ENCODE data around the gene CST3. TPM values are rescaled to one million over a fixed set of nuclear protein-coding genes. Genes with fewer than 3 reads are reported as not detected.

The CST3 gene
- total and polyA plus RNA-seq, 12 donors: 92.4 to 1,851 (median 1,124) TPM

DNA sequence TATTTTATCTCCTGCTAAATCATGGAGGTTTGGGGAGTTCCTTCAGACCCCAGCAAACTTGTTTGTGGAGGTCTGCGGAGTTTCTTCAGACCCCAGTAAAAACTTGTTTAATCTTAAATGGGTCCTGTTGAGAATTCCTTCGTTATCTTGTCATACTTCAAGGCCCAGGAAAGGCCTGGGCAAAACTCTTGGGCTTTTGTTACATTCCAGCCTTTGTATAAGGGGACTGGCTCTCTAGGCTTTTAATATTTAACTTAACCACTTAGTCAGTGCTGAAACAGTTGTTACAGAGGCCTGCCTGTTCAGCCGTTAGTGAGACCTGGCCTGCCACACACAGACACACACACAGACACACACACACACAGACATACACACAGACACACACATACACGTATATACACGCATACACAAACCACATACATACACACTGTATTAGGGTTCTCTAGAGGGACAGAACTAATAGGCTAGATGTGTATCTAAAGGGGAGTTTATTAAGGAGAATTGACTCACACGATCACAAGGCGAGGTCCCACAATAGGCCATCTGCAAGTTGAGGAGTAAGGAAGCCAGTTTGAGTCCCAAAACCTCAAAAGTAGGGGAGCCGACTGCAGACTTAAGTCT is 21.3 kb upstream of the CST3 start:
- Histone ChIP-seq H3K27me3 (no peaks in the 10 kb centered on the region), H3K9me3 (replicated peaks in 1 of 3) (no peaks in the 10 kb centered on the region), H3K4me3 (no peak overlapping the region), H3K4me1 (replicated peaks in 1 of 2) (no peaks in the 10 kb centered on the region), H3K36me3 (replicated peaks in 1 of 2) (no peaks in the 10 kb centered on the region), H3K27ac (no peak overlapping the region)
- TF ChIP-seq, protein P1, sequence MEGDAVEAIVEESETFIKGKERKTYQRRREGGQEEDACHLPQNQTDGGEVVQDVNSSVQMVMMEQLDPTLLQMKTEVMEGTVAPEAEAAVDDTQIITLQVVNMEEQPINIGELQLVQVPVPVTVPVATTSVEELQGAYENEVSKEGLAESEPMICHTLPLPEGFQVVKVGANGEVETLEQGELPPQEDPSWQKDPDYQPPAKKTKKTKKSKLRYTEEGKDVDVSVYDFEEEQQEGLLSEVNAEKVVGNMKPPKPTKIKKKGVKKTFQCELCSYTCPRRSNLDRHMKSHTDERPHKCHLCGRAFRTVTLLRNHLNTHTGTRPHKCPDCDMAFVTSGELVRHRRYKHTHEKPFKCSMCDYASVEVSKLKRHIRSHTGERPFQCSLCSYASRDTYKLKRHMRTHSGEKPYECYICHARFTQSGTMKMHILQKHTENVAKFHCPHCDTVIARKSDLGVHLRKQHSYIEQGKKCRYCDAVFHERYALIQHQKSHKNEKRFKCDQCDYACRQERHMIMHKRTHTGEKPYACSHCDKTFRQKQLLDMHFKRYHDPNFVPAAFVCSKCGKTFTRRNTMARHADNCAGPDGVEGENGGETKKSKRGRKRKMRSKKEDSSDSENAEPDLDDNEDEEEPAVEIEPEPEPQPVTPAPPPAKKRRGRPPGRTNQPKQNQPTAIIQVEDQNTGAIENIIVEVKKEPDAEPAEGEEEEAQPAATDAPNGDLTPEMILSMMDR (IDR thresholded peaks at IDR 0.05): no peak
- no peak for TF ChIP-seq POLR2A (IDR thresholded peaks at IDR 0.05)
- no peak for DNase-seq
- intact Hi-C loops (cut with DNase I): no loop called here
- 91 to 96% (median 93%) methylated on average over 8 of the region's 8 CpGs for WGBS, 4 donors

DNA sequence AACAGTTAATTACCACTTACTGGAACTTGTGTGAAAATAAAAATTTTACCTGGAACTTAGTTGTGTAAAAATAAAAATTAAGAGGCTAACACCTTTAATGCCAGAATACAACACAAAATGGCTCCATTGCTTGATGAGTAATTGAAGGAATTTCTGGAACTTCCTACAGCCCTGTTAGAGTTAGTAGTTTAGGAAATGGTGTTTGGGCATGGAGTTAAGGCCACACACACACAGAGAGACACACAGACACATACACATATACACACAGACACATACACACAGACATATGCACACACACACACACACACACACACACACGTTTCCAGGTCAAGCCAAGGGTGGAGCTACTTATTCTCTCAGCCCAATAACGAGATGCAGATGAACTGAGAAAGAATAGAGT is 20.6 kb upstream of the CST3 start:
- Histone ChIP-seq H3K4me1 (replicated peaks in 1 of 2) (no peaks in the 10 kb centered on the region), H3K9me3 (replicated peaks in 1 of 3) (no peaks in the 10 kb centered on the region), H3K36me3 (replicated peaks in 1 of 2) (no peaks in the 10 kb centered on the region), H3K4me3 (no peak overlapping the region), H3K27ac (no peak overlapping the region), H3K27me3 (no peaks in the 10 kb centered on the region)
- intact Hi-C loops (cut with DNase I): no loop called here
- DNase-seq: no peak
- WGBS, 4 donors: 65 to 82% (median 76%) methylated on average over 2 of the region's 2 CpGs
- TF ChIP-seq, protein P1 (IDR thresholded peaks at IDR 0.05): no peak
- TF ChIP-seq POLR2A (IDR thresholded peaks at IDR 0.05): no peak

DNA sequence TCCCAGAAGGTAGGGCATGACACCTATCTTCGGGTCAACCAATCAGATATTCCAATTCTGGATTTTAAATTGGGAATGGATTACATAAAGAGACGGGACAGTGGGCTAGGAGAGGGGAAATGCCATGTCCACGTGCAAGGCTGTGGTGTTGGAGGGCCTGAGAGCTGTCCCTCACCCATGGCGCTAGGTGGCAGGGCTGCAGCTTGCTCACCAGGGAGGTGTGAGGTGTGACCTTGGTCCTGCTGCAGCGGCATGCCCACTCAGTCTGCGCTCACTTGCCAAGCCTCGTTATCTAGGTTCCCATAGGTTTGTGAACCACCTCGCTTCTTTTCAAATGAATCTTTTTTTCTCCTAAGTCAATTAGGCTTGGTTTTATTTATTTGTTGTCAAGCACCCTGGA is 19.4 kb upstream of the CST3 start:
- no peaks in the 10 kb centered on the region for H3K27me3 ChIP-seq
- H3K27ac ChIP-seq: no peak overlapping the region
- no peaks in the 10 kb centered on the region for H3K9me3 ChIP-seq (replicated peaks in 1 of 3)
- no peaks in the 10 kb centered on the region for H3K36me3 ChIP-seq (replicated peaks in 1 of 2)
- no peak overlapping the region for H3K4me3 ChIP-seq
- H3K4me1 ChIP-seq (replicated peaks in 1 of 2): no peaks in the 10 kb centered on the region
- 68 to 76% (median 70%) methylated on average over 7 to 8 of the region's 8 CpGs for WGBS, 4 donors
- intact Hi-C loops (cut with DNase I): no loop called here
- DNase-seq: no peak
- TF ChIP-seq, protein P1 (IDR thresholded peaks at IDR 0.05): no peak
- TF ChIP-seq POLR2A (IDR thresholded peaks at IDR 0.05): no peak

DNA sequence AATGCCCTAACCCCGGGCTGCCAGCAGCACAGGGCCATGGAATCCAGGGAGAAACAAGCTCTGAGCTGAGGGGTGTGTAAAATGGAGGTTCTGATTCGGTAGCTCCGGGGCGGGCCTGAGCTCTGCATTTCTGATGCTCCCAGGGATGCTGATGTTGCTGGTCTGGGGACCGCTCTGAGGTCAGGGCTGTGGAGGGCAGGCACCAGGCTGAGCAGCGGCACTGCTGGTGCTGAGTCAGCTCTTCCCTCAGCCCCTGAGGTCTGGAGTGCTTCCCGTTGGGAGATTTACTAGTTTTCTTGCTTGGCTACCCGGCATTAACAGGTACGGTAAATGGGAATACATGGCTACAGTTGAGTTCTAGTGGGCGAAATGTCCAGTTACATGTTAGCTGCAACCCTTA is 18.6 kb upstream of the CST3 start:
- WGBS, 4 donors: 43 to 59% (median 53%) methylated on average over 9 to 10 of the region's 10 CpGs
- peak overlapping the region in 2 of 5 donors; percentile 34 to 80 for H3K27ac ChIP-seq
- no peaks in the 10 kb centered on the region for H3K36me3 ChIP-seq (replicated peaks in 1 of 2)
- H3K9me3 ChIP-seq (replicated peaks in 1 of 3): no peaks in the 10 kb centered on the region
- intact Hi-C loops (cut with DNase I): no loop called here
- DNase-seq: no peak
- H3K4me1 ChIP-seq (replicated peaks in 1 of 2): no peaks in the 10 kb centered on the region
- TF ChIP-seq, protein P1 (IDR thresholded peaks at IDR 0.05): no peak
- no peak for TF ChIP-seq POLR2A (IDR thresholded peaks at IDR 0.05)
- no peak overlapping the region for H3K4me3 ChIP-seq
- H3K27me3 ChIP-seq: no peaks in the 10 kb centered on the region

Data from adrenal gland (tissue), 12 donors.